Gastrocnemius medialis (tissue), 4 donors: Measurements from ENCODE around the gene NES. TPM values are rescaled to one million over a fixed set of nuclear protein-coding genes. Genes with fewer than 3 reads are reported as not detected.

Experiments used
- ATAC-seq, 2 donors: fragments of 150-250 bp; one replicate each; pipeline ENCODE4 v1.9.1; 2016
- DNase-seq, 2 donors: peaks; one replicate each; pipeline ENCODE4 v3.0.0-alpha.2; 2019
- H3K27ac ChIP-seq, 4 donors: fragments of 200-600 bp; sonication (generic); 1 replicate in 1 of 4; 2 replicates in 3 of 4; pipeline ENCODE4 v1.5.1; 2016 to 2018; ENCODE audit warnings: mild to moderate bottlenecking in 2 of 4, moderate library complexity in 1 of 4
- H3K27me3 ChIP-seq, 3 donors: fragments of 200-600 bp; sonication (generic) in 2 of 3; 1 replicate in 1 of 3; 2 replicates in 2 of 3; pipeline versions ENCODE4 v1.5.1 to v1.6.0; 2016 to 2019; ENCODE audit warnings: mild to moderate bottlenecking in 1 of 3, moderate library complexity in 1 of 3
- H3K36me3 ChIP-seq, 2 donors: fragments of 200-600 bp; sonication (generic) in 1 of 2; one replicate each; pipeline ENCODE4 v1.5.1; 2017 to 2018
- H3K4me1 ChIP-seq, 2 donors: fragments of 200-600 bp; sonication (generic) in 1 of 2; one replicate each; pipeline ENCODE4 v1.5.1; 2016 to 2017; ENCODE audit warnings: mild to moderate bottlenecking in 2 of 2
- H3K4me3 ChIP-seq, 4 donors: fragments of 200-600 bp; sonication (generic) in 3 of 4; 1 replicate in 1 of 4; 2 replicates in 3 of 4; pipeline ENCODE4 v1.5.1; 2016 to 2019; ENCODE audit warnings: mild to moderate bottlenecking in 2 of 4
- H3K9me3 ChIP-seq, 3 donors: fragments of 200-600 bp; sonication (generic) in 2 of 3; 1 replicate in 1 of 3; 2 replicates in 2 of 3; pipeline ENCODE4 v1.5.1; 2016 to 2019
- POLR2A ChIP-seq, 2 donors: fragments of 450-650 bp; IDR thresholded peaks; one replicate each; pipeline ENCODE4 v1.6.1; 2017; ENCODE audit warnings: antibody characterized with exemption in 2 of 2, mild to moderate bottlenecking in 2 of 2, moderate library complexity in 2 of 2
- in situ Hi-C, 4 donors: fragments of 200-750 bp; cut with MboI; loops; one replicate each; pipeline versions ENCODE4 v1.15.0 to v1.8.0; 2017; ENCODE audit warnings: low sequenced_read_pairs in 4 of 4
- intact Hi-C: fragments of 100-400 bp; cut with DNase I; formaldehyde crosslinking; loops from one replicate; pipeline ENCODE4 v1.15.1; 2023; ENCODE audit warnings: low total_unique reads
- total RNA-seq, 4 donors: library from RNA; depleted of rRNA; stranded (reverse); fragments of >200 nt; gene quantifications; one replicate each; pipeline versions ENCODE4 v1.1.0 to v1.2.3, GENCODE V29; 2016
- TF ChIP-seq, protein P1 (sequence below), 5 experiments: fragments of 450-650 bp in 3 of 5; fragments of 200-600 bp in 2 of 5; sonication (generic) in 2 of 5; IDR thresholded peaks in 4 of 5; conservative IDR thresholded peaks in 1 of 5; 1 replicate in 4 of 5; 2 replicates in 1 of 5; pipeline ENCODE4 v1.5.1; 2016 to 2019; ENCODE audit warnings: antibody characterized with exemption in 5 of 5, mild to moderate bottlenecking in 3 of 5, moderate library complexity in 3 of 5

Gene NES
- total RNA-seq, 4 donors from 2014 or later = 13.7 to 60.9 (median 26.4) TPM

DNA sequence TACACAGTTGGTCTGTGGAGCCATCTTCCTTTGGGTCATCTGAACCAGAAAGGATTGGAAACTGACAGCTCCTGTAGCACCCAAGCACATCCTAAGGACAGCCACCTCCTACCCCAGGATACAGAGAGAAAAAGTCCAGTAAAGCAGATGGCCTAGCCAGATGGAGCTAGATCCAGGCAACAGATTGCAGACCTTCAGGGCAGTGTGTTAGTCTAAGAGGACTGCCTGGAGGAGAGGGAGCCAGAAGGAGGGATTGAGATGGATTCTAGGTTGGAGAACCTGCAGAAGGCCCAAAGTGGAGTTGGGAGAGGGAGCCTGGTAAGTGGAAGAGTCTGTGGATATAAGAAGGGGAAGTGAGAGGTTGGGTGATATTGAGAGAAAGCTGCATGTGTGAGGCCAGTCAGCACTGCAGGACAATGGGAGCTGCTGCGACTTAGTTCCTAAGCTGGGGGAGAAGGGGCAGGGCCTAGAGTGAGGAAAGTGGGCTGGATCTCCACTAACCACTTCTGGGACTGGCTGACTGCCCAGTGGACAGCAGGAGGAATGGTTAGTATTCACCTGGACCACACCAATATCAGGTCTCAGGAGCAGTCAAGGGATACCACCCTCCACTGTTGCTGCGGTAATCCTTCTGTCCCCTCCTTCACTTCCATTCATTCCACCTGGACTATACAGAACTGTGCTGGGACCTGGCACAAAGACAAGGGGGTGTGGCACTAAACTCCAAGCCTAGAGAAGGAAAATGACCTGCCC lies 21.9 kb downstream of the NES start:
- Histone ChIP-seq H3K36me3 (no peaks in the 10 kb centered on the region), H3K4me1 (peaks cover 23 to 24% of the 10 kb centered on the region in 2 donors), H3K4me3 (no peak overlapping the region), H3K27me3 (peaks cover 14 to 19% (median 17%) of the 10 kb centered on the region in 3 donors), H3K27ac (no peak overlapping the region), H3K9me3 (no peaks in the 10 kb centered on the region)
- TF ChIP-seq, protein P1, sequence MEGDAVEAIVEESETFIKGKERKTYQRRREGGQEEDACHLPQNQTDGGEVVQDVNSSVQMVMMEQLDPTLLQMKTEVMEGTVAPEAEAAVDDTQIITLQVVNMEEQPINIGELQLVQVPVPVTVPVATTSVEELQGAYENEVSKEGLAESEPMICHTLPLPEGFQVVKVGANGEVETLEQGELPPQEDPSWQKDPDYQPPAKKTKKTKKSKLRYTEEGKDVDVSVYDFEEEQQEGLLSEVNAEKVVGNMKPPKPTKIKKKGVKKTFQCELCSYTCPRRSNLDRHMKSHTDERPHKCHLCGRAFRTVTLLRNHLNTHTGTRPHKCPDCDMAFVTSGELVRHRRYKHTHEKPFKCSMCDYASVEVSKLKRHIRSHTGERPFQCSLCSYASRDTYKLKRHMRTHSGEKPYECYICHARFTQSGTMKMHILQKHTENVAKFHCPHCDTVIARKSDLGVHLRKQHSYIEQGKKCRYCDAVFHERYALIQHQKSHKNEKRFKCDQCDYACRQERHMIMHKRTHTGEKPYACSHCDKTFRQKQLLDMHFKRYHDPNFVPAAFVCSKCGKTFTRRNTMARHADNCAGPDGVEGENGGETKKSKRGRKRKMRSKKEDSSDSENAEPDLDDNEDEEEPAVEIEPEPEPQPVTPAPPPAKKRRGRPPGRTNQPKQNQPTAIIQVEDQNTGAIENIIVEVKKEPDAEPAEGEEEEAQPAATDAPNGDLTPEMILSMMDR (IDR thresholded peaks at IDR 0.05 in 4 of 5, conservative IDR thresholded peaks at IDR 0.05 in 1 of 5) = no peak
- TF ChIP-seq POLR2A (IDR thresholded peaks at IDR 0.05) = no peak
- no peak for ATAC-seq
- intact Hi-C loops = loop anchor here (5.0 kb wide), 1 partner anchor 73 kb away; no protein-coding TSS in a partner anchor
- no peak for DNase-seq
- in situ Hi-C loops = no loop called here

DNA sequence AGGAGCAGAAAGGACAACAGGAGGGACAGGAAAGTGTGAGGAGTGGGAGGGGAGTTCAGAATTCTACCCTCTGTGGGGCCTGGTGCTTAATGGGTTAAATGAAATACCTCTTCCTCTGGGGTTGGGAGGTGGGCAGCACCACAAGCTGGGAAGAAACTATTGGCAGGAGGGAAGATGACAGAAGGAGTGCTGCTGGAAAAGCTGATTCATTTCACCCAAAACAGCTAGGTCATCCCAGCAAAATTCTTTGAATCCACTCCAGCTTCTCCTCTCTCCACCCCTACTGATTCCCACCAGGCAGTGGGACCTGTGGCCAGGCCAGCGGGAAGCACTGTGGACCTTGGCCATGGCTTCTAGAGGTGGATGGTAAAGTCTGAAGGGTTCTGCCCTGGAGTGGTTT lies 22.5 kb downstream of the NES start:
- intact Hi-C loops (loop anchor here (5.0 kb wide), 1 partner anchor 72 kb away; no protein-coding TSS in a partner anchor), in situ Hi-C loops (no loop called here)
- Histone ChIP-seq H3K9me3 (no peaks in the 10 kb centered on the region), H3K4me1 (peaks cover 19 to 20% of the 10 kb centered on the region in 2 donors), H3K27me3 (peaks cover 14 to 19% (median 17%) of the 10 kb centered on the region in 3 donors), H3K36me3 (no peaks in the 10 kb centered on the region), H3K4me3 (no peak overlapping the region), H3K27ac (no peak overlapping the region)
- TF ChIP-seq, protein P1 (IDR thresholded peaks at IDR 0.05 in 4 of 5, conservative IDR thresholded peaks at IDR 0.05 in 1 of 5) = no peak
- TF ChIP-seq POLR2A (IDR thresholded peaks at IDR 0.05) = no peak
- DNase-seq = no peak
- ATAC-seq = no peak

DNA sequence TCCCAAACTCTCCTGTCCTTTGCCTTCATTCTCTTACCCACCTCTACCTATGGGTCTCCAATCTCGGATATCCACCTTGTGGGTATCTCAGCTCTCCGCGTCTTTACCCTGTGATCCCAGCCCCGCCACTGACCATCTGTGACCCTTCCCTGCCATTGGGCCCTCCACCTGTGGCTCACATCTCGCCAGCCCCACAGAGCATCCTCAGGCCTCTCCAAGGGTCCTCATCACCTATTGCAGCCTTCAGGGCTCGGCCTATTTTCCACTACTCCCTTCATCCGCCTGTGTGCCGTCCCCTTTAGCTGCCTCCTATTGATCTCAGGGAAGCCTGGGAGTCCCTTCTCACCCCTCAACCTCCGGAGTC lies 24.2 kb downstream of the NES start:
- in situ Hi-C loops (no loop called here), intact Hi-C loops (no loop called here)
- H3K4me3 ChIP-seq = no peak overlapping the region
- no peak for TF ChIP-seq POLR2A (IDR thresholded peaks at IDR 0.05)
- no peak for ATAC-seq
- no peaks in the 10 kb centered on the region for H3K9me3 ChIP-seq
- H3K4me1 ChIP-seq = peaks cover 12 to 14% of the 10 kb centered on the region in 2 donors
- no peak overlapping the region for H3K27ac ChIP-seq
- H3K36me3 ChIP-seq = no peaks in the 10 kb centered on the region
- H3K27me3 ChIP-seq = peaks cover 14 to 19% (median 17%) of the 10 kb centered on the region in 3 donors
- DNase-seq = no peak

DNA sequence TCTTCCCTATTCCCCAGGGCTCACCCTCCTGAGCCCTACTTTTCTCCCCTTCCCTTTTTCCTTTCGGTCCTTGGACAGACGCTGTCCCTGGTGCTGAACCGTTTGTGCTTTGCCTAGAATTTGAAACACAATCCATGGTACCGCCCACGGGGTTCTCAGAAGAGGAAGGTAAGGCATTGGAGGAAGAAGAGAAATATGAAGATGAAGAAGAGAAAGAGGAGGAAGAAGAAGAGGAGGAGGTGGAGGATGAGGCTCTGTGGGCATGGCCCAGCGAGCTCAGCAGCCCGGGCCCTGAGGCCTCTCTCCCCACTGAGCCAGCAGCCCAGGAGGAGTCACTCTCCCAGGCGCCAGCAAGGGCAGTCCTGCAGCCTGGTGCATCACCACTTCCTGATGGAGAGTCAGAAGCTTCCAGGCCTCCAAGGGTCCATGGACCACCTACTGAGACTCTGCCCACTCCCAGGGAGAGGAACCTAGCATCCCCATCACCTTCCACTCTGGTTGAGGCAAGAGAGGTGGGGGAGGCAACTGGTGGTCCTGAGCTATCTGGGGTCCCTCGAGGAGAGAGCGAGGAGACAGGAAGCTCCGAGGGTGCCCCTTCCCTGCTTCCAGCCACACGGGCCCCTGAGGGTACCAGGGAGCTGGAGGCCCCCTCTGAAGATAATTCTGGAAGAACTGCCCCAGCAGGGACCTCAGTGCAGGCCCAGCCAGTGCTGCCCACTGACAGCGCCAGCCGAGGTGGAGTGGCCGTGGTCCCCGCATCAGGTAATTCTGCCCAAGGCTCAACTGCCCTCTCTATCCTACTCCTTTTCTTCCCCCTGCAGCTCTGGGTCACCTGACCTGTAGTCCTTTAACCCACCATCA lies 24.8 kb downstream of the NES start:
- Histone ChIP-seq H3K36me3 (no peaks in the 10 kb centered on the region), H3K27me3 (peaks cover 17 to 23% (median 20%) of the 10 kb centered on the region in 3 donors), H3K27ac (no peak overlapping the region), H3K4me1 (peaks cover 8% of the 10 kb centered on the region in 2 donors), H3K9me3 (no peaks in the 10 kb centered on the region), H3K4me3 (no peak overlapping the region)
- DNase-seq (no peak), ATAC-seq (no peak)
- intact Hi-C loops (no loop called here), in situ Hi-C loops (no loop called here)
- TF ChIP-seq POLR2A (IDR thresholded peaks at IDR 0.05) = no peak
- TF ChIP-seq, protein P1 (IDR thresholded peaks at IDR 0.05 in 4 of 5, conservative IDR thresholded peaks at IDR 0.05 in 1 of 5) = no peak

DNA sequence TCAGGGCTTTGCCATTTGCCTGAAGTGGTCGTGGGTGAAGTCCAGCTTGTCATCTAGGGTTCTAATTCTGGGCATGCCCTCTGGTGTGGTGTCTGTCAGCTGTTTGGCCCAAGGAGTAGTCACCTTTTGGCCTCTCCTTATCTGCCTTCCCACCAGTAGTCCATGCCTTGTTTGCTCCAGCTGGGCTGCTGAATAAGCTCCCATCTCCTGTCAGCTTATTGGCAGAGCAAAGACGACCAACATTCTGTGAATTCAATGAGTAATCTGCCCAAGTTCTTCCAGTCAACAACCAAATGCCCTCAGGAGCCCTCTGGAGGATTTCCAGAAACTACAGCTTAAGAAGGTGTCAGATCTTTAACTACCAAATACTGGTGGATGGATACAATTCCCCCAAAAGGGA lies 28.3 kb downstream of the NES start:
- Histone ChIP-seq H3K4me1 (no peaks in the 10 kb centered on the region), H3K27me3 (peaks cover 23 to 31% (median 26%) of the 10 kb centered on the region in 3 donors), H3K36me3 (no peaks in the 10 kb centered on the region), H3K9me3 (no peaks in the 10 kb centered on the region), H3K27ac (no peak overlapping the region), H3K4me3 (no peak overlapping the region)
- TF ChIP-seq POLR2A (IDR thresholded peaks at IDR 0.05) = no peak
- TF ChIP-seq, protein P1 (IDR thresholded peaks at IDR 0.05 in 4 of 5, conservative IDR thresholded peaks at IDR 0.05 in 1 of 5) = no peak
- no peak for ATAC-seq
- no peak for DNase-seq
- intact Hi-C loops = no loop called here
- in situ Hi-C loops = no loop called here
